NB4 (cell line): ENCODE results near the gene VWA1.

ENCODE experiments used
- CTCF ChIP-seq: IDR thresholded peaks from one replicate; pipeline ENCODE4 v1.5.1; 2012; ENCODE audit warnings: low read depth, low read length
- POLR2A ChIP-seq: IDR thresholded peaks from 2 replicates; pipeline ENCODE4 v1.6.1; 2011; ENCODE audit warnings: mild to moderate bottlenecking; ENCODE audit not compliant: insufficient read length; ENCODE audit errors: extremely low read depth
- TF ChIP-seq, protein P1 (sequence below): IDR thresholded peaks from 2 replicates; pipeline ENCODE4 v1.6.1; 2011; ENCODE audit warnings: low read depth, low read length

GRCh38 chr1:1400576-1401456 is 34.7 kb upstream of the VWA1 start:
- TF ChIP-seq CTCF = no peak
- no peak for TF ChIP-seq POLR2A
- TF ChIP-seq, protein P1, sequence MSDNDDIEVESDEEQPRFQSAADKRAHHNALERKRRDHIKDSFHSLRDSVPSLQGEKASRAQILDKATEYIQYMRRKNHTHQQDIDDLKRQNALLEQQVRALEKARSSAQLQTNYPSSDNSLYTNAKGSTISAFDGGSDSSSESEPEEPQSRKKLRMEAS = no peak
